Raji (cell line): ENCODE data around the gene AFF3.

Experiments
- POLR2A ChIP-seq: IDR thresholded peaks from 2 replicates; pipeline ENCODE4 v1.6.1; 2011; ENCODE audit warnings: low read depth, low read length, control low read depth; ENCODE audit not compliant: insufficient read depth

The AFF3 gene

DNA sequence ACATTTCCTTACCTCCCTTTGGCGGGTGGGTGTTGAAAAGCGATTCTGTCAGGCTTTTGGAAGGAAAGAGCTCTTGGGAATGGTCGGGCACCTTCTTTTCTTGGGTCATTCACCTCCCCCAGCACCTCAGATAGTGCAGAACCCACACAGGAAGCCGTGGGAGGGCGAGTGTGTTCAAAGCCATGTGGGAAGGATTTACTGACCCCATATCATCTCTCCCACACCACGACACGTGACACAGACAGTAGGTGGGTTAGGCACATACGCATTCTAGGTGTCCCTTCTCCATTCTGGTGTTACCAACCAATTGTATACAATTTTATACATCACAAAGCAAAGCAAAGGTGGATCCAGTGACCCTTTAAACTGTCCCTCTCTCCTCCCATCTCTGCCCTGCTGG, 388.9 kb downstream of the AFF3 start:
- no peak for TF ChIP-seq POLR2A

DNA sequence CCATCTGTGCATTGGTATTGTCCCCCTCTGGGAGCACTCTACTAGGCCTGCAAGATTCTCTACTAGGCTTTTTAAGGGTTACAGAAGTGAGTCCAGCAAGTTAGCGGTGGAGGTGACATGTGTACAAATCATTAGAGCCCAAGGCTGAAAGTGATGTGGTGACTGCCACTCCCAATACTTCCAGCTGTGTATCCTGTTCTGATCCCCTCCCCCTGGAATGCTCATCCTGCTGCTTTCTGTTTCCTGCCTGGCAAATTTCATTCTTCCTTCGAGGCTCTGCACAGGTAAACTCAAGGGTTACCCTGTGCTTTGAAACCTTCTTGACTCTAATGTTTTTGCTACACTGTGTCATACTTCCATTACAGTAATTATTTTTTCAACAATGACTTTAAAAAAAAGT, 394.0 kb downstream of the AFF3 start:
- TF ChIP-seq POLR2A: no peak

DNA sequence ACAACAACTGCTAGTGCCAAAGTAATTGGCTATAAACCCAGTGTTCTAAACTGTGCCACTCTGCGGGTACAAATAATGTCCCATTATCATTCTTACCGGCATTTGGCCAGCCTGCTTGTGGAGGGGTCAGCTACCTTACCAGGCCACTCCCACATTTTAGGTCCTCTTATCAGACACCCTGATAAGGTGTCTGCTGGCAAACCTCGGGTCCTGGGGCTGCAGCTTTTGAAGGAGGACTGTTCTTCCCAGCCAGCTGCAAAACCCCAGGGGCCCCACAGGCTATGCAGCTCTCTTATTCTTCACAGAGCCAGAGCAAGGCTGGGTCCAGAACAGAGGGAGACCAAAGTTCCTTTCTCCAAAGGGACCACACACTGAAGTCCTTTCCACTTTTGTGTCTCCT, 394.5 kb downstream of the AFF3 start:
- no peak for TF ChIP-seq POLR2A

DNA sequence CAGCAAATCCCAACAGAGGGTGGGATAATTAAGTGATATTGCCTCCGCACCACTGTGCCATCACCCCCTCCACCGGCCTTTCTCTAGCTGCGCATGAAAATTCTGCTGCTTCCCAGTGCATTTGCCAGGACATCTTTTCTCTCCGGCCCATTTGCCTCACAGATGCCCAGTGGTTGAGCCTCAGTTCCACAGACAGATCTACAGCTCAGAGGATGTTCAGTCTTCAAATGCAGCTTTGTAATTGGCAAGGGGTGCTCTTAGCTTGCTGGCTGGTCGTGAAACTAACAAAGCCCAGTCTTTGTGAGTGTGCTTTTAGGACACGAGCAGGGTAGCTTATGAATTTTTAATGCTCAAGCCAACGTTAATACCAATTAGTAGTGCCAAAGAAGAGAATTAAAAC, 399.2 kb downstream of the AFF3 start:
- no peak for TF ChIP-seq POLR2A

DNA sequence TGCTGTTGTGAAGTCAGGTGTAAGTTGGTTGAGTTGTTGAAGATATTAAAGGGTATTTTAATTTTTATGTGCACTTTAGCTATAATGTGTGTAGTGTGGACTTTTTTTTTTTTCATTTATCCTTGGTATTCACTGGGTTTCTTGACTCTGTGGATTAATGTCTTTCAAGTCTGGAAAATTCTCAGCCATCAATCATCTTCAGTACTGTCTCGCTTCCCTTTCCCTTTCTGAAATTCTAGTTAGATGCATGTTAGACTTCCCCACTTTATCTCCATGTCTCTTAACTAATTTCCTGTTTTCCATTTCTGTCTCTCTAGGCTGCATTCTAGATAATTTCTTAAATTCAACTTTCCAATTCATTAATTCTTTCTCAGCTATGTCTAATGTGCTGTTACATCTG, 404.9 kb downstream of the AFF3 start:
- TF ChIP-seq POLR2A: no peak

DNA sequence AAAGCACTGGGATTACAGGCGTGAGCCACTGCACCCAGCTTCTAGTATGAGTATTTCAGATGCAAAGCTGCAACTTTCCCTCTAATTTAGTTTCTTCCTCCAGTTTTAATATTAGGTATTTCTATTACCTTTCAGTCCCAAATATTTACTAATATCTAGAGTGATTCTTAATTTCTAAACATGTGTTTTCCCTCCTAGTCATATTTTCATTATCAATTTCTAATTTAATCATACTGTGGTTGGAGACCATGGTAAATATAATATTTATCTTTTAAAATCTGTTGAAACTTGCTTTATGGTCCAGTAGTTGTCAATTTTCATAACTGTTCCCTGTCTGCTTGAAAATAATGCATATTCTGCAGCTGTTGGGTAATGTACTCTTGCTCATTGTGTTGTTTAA, 406.6 kb downstream of the AFF3 start:
- TF ChIP-seq POLR2A: no peak

DNA sequence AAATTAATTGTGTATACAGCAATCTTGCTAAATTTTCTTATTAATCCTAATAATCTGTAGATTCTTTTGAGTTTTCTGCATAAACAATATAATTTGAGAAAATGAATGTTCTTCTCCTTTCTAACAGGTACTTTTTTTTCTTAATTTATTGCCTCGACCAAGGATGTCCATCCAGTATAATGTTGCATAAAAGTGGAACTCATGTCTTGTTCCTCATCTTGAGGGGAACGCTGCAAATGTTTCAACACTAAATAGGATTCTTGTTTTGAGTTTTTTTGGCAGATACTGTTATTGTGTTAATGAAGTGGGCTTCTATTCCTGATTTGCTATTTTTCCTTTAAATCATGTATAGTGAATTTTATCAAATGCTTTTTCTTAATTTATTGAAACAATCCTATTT, 408.2 kb downstream of the AFF3 start:
- no peak for TF ChIP-seq POLR2A

DNA sequence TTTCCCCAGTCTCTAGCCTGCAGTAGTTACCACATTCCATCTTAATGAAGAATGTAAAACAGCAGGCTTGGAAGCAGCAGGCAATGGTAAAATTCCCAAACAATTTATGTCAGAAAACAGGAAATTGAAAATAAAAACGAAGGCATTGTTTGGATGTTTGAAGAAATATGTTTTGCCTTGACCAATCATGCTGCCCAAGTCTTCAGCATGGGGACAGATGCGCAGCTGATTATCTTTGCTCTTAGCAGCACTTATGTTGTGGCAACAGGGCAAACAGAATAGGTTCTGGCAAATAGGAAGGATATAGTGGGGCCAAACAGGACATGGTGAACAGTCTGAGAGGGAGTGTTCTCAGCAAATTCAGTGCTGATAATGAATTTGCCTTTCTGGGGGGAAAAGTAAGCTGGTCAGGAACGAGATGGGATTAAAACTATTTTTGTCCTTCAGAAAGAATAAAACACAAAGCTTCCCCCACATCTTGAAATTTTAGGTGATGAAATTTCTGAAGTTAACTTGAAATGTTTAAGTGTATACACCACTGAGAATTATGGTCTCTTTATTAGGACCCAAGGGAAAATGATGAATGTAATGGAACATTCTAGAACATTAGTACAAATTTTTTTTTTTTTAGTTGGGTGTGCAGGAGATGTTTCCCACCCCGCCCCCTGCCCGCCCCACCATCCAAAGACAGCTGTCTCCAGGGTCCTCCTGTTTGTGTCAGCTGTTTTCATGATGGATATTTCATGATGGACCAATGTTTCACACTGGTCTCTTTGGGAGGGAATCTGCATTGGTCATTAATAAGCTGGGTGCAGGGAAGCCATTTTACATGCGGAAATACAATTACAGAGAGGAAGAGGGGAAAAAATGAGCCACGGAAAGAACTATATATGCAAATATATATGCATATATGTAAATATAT, 413.0 kb downstream of the AFF3 start:
- TF ChIP-seq POLR2A: no peak

DNA sequence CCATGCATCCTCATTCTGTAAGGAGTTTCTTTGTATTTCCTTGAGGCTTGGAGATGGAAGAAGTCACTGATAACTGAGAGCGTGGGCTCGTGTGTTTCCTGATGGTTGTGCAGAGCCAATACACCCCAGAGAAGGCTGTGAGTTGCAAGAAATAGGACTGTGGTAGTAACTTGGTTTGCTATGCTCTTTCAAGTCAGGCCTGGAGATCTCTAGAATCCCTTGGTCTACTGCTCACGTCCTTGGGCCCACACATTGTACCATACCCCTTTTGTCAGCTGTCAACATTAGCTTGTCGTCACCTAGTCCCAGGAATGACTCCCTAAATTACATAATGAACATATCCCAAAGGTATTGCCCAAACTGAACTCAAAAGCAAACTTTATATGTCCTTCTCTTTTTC, 414.2 kb downstream of the AFF3 start:
- TF ChIP-seq POLR2A: no peak

DNA sequence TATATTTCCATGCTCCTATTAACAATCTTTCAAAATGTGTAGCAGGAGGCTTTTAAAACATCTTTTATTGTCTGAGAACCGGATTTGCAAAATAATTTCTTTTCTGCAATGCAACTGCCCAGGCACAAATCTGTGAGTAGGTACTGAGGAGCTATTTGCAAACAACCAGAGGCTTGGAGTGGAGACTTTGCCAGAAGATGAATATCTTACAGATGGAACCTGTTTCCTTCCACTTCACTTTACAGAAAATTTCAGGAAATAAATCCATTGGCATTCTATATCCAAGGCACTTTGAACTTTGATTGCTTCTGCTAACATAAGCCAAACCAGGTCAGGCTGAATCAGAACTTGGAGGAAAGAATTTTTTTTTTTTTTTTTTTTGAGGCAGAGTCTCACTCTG, 415.2 kb downstream of the AFF3 start:
- no peak for TF ChIP-seq POLR2A

DNA sequence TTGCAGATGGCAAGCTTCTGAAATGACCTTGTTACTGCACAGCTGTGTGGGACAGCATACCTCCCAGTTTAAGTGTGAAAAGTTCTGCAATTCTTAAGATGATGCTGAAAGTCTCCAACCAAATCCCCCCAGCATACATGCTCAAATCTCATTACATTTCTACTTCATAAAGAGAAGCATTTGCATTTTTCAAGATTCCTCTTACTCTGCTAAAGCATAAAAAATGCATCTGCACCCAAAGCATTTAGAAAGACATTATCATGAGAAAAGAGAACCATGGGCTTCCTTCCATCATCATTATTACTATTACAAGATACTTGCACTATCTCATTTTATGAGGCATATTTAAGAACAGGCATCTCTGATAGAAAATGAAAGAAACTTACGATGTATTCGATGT, 415.7 kb downstream of the AFF3 start:
- no peak for TF ChIP-seq POLR2A

DNA sequence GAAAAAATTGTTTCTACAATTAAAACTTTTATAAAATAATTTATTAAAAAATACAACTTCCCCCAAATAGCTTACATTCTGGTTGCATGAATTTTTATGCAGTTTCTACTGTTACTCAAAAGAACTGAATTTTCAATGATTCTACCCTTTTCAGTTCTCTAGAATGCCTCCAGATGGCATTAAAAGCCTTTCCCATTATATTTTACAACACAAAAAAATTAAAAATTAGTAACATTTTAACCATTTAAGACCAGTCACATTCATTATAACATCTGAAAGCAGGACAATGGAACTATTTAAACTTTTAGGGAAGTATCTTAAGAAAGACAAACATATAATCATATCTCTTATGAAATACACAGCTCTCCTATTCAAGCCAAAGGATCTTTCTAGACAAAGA, 416.6 kb downstream of the AFF3 start:
- TF ChIP-seq POLR2A: no peak

DNA sequence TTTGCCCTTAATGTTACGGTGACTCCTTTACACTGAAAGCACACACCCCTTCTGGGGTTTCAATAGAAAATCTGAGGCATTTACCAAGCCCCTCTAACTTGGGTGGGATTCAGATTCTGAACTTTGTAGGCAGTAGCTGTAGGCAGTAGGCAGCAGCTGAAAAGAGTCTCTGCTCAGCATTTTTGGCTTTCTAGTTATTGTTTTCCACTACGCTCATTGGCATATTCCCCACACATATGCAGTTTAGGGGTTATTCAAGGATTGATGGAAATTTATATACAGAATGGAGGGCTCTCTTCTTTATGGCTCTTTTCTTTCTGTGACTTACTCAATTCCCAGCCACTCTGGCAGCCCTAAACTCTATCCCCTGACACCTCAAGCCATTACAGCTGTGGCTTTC, 419.9 kb downstream of the AFF3 start:
- TF ChIP-seq POLR2A: no peak

DNA sequence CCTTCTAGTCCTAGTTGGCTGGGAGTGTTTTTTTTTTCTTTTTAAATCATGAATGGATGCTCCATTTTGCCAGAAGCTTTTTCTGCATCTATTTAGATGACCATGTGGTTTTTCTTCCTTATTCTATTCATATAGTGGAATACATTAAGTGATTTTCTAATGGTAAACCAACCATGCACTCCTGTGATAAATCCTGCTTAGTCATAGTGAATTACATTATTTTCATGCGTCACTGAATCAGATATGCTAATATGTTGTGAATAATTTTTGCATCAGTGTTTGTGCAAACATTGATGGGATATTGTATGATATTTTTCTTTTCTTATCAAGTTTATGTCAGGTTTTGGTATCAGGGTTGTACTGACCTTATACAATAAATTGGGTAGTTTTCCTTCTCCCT, 423.3 kb downstream of the AFF3 start:
- no peak for TF ChIP-seq POLR2A

DNA sequence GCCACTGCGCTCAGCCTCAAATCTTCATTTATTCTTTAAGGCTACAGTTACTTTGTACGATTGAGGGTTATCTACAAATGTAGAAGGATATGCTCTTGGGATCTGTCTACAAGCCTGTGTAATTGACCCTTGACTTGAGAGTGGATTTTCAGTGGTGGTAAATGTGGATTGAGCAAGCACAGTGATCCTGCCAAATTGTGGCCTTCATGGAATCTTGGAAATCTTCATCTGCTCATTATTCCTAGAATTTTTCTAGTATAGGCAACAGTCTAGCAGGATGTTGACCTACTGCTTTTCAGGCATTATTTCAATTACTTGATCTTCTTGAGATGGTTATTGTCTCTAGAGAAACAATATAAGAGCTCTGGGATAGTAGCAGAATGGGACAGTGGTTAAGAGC, 426.4 kb downstream of the AFF3 start:
- TF ChIP-seq POLR2A: no peak

DNA sequence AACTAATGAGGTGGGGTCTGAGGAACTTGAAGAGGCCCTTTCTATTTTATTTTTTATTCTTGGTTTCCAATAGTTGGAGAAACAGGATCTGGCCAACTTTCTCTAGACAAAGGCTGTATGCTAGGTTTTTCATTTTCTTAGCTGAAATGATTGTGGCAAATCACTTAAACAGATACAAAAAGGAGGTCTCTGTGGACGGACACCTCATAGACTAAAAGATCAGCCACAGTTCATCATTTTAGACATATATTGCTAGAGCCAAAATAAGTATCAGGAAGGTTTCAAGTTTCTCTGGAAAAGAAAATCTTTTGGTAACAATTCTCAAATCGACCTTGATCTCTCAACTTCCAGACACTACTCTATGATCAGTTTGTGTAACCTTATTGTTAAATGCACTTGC, 428.0 kb downstream of the AFF3 start:
- TF ChIP-seq POLR2A: no peak

DNA sequence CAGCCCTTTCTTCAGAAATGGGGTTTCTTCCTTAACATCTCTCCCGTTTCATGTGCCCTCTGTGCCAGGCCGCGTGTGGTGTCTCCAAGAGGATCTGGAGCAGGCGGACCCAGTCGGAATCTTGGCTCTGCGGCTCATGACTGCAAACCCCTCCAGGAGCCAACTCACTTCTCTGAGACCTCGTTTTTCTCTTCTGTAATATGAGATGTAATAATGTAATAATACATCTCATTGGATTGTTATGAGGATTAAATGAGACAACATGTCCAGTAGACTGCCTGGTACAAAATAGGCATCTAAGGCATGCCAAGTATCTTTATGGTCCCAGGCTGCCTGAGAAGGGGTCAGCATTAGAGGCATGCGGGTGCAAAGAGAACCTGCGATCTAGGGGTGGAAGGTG, 431.2 kb downstream of the AFF3 start:
- no peak for TF ChIP-seq POLR2A
